Superior temporal gyrus (tissue), 1 donor: ENCODE results near the gene MAP3K5.

ENCODE experiments used
- DNase-seq: peaks from one replicate; pipeline ENCODE4 v3.0.0-alpha.2; 2016; ENCODE audit errors: extremely low spot score

The MAP3K5 gene

DNA sequence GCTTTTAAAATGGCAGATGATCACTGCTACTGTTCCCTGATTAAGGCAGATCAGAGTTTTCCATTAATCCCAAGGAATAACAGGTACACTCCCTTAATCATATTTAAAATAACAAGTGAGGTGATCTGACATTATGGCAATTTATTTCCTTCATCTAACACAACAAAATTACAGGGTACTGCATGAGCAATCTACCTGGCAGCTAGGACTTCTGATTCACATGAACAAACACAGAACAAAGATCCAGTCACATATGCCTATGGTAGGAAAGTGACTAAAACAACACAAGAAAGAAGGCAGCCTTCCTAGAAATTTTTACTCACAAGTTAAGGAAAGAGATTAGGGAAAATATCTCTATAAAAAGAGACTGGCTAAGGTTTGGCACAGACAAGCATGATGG is 275.3 kb downstream of the MAP3K5 start:
- no peak for DNase-seq

DNA sequence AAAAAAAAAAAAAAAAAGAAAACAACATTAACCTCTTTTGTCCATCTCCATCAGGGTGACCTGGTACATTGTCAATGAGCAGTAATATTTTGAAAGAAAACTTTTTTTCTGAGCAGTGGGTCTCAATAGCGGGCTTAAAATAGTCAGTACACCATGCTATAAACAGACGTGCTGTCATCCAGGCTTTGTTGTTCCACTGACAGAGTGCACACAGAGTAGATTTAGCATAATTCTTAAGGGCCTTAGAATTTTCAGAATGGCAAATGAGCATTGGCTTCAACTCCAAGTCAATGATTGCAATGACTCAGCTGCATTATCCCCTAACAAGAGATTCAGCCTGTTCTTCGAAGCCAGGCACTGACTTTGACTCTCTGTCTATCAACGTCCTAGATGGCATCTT is 277.7 kb downstream of the MAP3K5 start:
- DNase-seq, result no peak

DNA sequence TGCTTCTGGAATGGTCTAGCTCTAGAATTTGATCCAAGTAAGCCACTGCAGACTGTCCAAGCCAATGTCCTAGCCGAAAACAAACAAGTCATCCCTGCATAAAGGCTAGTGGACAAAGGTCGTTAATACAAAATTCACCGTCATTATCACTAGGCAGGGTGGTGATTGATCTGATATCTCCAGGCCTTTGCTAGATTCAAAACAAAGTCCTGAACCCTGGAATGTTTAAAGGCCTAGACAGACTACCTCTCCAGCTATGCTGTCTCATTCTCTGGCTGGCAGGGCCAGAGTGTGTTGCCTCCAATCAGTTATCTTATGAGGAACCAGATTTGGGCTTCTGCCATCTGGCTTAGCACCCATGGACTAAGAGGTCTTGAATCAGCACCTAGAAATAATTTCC is 280.4 kb downstream of the MAP3K5 start:
- no peak for DNase-seq

DNA sequence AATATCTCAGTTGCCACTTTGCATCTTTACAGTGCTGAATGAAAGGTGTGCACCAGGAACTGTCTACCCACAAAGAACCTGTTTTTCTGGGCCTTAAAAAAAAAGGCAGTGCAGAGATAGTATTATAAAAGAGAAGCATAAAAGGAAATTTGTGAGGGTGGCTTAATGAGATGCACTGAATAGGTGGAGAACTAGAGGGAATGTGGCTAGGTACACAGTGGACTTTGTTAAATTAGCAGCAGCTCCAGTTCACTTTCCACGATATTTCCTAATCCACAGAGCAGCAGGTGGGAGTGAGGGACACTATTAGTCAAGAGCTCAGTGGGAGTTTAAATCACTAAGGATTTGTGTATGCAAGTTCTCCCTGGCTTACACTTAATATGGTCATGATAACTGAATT is 280.9 kb downstream of the MAP3K5 start:
- DNase-seq, result no peak

DNA sequence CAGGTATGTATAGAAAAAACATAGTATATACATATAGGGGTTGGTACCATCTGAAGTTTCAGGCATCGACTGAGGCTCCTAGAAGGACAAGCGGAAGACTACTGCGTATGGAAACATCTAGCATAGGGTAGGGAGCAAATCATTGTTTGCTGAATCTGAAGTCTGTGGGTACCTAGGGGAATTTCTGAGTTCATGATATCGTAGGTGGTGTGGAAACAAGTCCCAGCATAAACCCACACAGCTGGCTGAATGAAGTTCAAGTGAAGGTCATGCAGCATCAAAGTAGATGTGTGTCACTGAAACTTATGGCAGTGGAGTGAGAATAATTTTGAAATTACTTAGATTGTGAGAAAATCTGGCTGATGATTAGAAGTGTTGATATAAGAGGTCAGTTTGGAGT is 281.5 kb downstream of the MAP3K5 start:
- no peak for DNase-seq

DNA sequence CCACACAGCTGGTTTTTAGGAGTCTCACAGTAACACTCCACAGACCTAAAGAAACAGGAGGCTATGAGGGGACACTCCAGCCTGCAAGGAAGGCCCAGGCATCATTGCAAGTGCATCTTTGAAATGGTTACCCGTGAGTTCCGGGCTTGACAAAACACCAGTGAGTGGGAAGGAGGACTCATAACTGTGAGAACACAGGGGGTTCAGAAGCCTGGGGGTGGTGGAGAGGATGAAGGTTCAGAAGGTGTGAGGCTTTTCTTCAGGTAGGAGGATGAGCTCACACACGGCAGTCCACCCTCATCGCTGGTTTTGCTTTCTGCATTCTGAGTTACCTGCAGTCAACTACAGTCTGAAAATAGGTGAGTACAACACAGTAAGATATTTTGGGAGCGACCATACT is 282.0 kb downstream of the MAP3K5 start:
- no peak for DNase-seq

DNA sequence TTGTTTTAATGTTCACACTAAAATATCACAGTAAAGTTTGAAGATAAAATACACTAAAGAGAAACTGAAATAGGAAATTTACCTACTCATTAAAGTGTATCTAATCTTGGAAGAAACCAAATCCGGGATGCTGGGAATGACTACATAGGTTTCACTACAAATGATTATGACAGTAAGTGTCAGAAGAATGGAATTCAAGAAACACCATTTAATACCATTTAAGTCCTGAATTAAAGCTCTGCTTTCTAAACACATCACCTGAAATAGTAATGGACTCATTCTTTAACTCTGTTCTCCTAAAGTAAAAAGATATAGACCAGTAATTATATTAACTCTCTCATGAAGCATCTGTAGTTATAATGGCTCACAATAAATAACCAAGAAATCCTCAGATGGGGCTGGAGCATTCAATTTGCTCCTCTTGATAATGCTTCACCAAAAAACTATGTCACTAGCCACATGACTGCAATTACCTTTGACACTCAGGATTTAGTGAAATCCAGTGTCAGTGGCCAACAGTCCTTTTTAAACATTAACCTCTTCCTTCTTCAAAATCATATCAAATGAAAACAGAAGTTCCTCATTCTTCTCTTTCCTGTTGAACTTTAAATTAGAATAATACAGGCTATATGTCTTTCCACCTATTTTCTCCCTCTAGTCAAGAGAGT is 283.4 kb downstream of the MAP3K5 start:
- no peak for DNase-seq
